Measurements from ENCODE around the gene ZCCHC3. TPM values are rescaled to one million over a fixed set of nuclear protein-coding genes. Genes with fewer than 3 reads are reported as not detected.
A peak's percentile ranks its signal among the peaks of the same experiment; 100 is the strongest.

Gene ZCCHC3
- total and polyA plus RNA-seq, 2 experiments from 2014 or later: 26.5 to 66.3 TPM

GRCh38 chr20:324177-325044 lies 27.0 kb downstream of the ZCCHC3 start:
- Histone ChIP-seq H3K79me2 (replicated peaks; ENCODE audit: insufficient read depth) (peaks cover 30% of the 10 kb centered on the region), H3K9me2 (ENCODE audit: insufficient read depth) (no peaks in the 10 kb centered on the region), H3K36me3 (ENCODE audit: insufficient read depth) (peaks cover 10% of the 10 kb centered on the region; the same call in 1 of the 2 replicates), H3K4me1 (ENCODE audit: insufficient read depth) (peaks cover 38% of the 10 kb centered on the region), H3F3A (replicated peaks; ENCODE audit: low read depth) (peaks cover 20% of the 10 kb centered on the region), H3K4me3 (peak overlapping the region; percentile 86), H3K27me3 (ENCODE audit: insufficient read depth) (no peaks in the 10 kb centered on the region), H3K4me2 (peak overlapping the region; percentile 96), H4K20me1 (replicated peaks; ENCODE audit: insufficient read depth) (peaks cover 12% of the 10 kb centered on the region), H2AFZ (no peak overlapping the region), H3K27ac (ENCODE audit: low read depth) (peak overlapping the region; percentile 97)
- ATAC-seq (peak; percentile 41), DNase-seq (ENCODE audit: low spot score) (peak; percentile 96)
- TF ChIP-seq CREB1 (CRISPR knock-in tag; IDR thresholded peaks at IDR 0.05; ENCODE audit: low read depth): peak; percentile 67
- peak; percentile 71 for TF ChIP-seq POLR2AphosphoS5 (IDR thresholded peaks at IDR 0.05; ENCODE audit: low read depth)
- TF ChIP-seq, protein P1, sequence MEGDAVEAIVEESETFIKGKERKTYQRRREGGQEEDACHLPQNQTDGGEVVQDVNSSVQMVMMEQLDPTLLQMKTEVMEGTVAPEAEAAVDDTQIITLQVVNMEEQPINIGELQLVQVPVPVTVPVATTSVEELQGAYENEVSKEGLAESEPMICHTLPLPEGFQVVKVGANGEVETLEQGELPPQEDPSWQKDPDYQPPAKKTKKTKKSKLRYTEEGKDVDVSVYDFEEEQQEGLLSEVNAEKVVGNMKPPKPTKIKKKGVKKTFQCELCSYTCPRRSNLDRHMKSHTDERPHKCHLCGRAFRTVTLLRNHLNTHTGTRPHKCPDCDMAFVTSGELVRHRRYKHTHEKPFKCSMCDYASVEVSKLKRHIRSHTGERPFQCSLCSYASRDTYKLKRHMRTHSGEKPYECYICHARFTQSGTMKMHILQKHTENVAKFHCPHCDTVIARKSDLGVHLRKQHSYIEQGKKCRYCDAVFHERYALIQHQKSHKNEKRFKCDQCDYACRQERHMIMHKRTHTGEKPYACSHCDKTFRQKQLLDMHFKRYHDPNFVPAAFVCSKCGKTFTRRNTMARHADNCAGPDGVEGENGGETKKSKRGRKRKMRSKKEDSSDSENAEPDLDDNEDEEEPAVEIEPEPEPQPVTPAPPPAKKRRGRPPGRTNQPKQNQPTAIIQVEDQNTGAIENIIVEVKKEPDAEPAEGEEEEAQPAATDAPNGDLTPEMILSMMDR (conservative IDR thresholded peaks at IDR 0.05; ENCODE audit: low read depth in 2 of 2): peak; percentile 7 to 9; a peak in 1 of 4 replicates
- TF ChIP-seq ZNF331 (CRISPR knock-in tag; IDR thresholded peaks at IDR 0.05; ENCODE audit: low read depth): no peak
- H3K36me3 Mint-ChIP-seq (ENCODE audit: low read depth): peaks cover 40% of the 10 kb centered on the region
- H3K27ac Mint-ChIP-seq: peak overlapping the region; percentile 99
- peaks cover 7% of the 10 kb centered on the region for H3K27me3 Mint-ChIP-seq (ENCODE audit: insufficient read depth, low read depth, poor library complexity)
- H3K4me1 Mint-ChIP-seq: peaks cover 42% of the 10 kb centered on the region
- peak overlapping the region; percentile 94 for H3K4me3 Mint-ChIP-seq
- H3K9me3 Mint-ChIP-seq: peaks cover 4% of the 10 kb centered on the region; the same call in 2 of the 3 replicates

DNA sequence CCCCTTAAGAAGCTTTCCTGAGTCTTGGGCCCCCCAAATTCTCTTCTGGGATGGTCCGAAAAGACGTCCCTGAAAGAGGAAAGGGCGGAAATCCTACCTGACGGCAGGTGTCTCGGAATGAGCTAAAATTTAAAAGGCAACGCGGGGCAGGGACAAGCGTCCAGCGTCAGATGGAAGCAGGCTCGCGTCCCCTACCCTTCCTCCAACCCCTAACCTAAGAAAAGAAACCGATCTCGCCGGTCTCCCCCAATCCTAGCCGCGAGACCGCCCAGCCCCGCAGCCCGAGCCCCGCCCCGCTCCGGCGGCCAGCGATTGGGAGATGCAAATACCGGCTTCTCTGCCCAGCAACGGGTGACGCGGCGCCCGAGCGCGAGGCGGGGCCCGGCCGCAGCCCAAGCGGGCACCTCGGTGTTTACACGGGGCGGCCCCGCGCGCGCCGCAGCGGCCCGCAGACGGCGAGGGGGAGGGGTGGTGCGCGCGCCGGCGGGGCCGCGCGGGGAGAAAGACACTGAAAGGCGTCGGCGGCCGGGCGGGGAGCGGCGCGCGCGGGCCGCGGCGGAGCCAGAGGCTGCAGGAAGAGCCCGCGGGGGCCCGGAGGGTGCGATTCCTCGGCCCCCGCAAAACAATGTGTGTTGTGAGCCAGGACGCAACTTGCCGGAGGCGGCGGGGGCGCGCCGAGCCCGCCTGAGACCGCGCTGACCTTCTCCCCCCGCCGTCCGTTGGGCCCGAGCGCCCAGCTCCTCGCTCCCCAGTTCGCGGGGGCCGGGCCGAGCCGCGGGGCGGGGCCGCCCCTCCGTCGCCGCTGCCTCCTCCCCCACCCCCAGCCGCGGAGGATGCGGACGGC lies 27.9 kb downstream of the ZCCHC3 start, which contains the start of gene SOX12:
SOX12 (plus strand) TSS at position 508 of the 844 bp plus-strand sequence. CDS start 373 bp downstream, outside the sequence.
- H2AFZ ChIP-seq: no peak within 1 kb of the TSS
- ATAC-seq: peak; percentile 56
- peak; percentile 97 for DNase-seq (ENCODE audit: low spot score)
- Mint-ChIP-seq H3K27ac (peak within 1 kb of the TSS; percentile 99), H3K9me3 (peaks cover 4% of the 10 kb centered on the region; the same call in 2 of the 3 replicates), H3K4me1 (peaks cover 50% of the 10 kb centered on the region), H3K36me3 (ENCODE audit: low read depth) (peaks cover 42% of the 10 kb centered on the region), H3K4me3 (peak within 1 kb of the TSS; percentile 94), H3K27me3 (ENCODE audit: insufficient read depth, low read depth, poor library complexity) (peaks cover 5% of the 10 kb centered on the region)
- peaks cover 21% of the 10 kb centered on the region for H4K20me1 ChIP-seq (replicated peaks; ENCODE audit: insufficient read depth)
- no peaks in the 10 kb centered on the region for H3K27me3 ChIP-seq (ENCODE audit: insufficient read depth)
- H3K79me2 ChIP-seq (replicated peaks; ENCODE audit: insufficient read depth): peaks cover 39% of the 10 kb centered on the region
- peak within 1 kb of the TSS; percentile 91 for H3K4me3 ChIP-seq
- peak within 1 kb of the TSS; percentile 96 for H3K4me2 ChIP-seq
- TF ChIP-seq POLR2AphosphoS5 (IDR thresholded peaks at IDR 0.05; ENCODE audit: low read depth): peak; percentile 47; the same call in 1 of the 2 replicates
- TF ChIP-seq ZNF331 (CRISPR knock-in tag; IDR thresholded peaks at IDR 0.05; ENCODE audit: low read depth): no peak
- peak; percentile 95 for TF ChIP-seq CREB1 (CRISPR knock-in tag; IDR thresholded peaks at IDR 0.05; ENCODE audit: low read depth)
- H3K36me3 ChIP-seq (ENCODE audit: insufficient read depth): peaks cover 4% of the 10 kb centered on the region; the same call in 1 of the 2 replicates
- peaks cover 47% of the 10 kb centered on the region for H3K4me1 ChIP-seq (ENCODE audit: insufficient read depth)
- peaks cover 26% of the 10 kb centered on the region for H3F3A ChIP-seq (replicated peaks; ENCODE audit: low read depth)
- H3K27ac ChIP-seq (ENCODE audit: low read depth): peak within 1 kb of the TSS; percentile 97
- no peaks in the 10 kb centered on the region for H3K9me2 ChIP-seq (ENCODE audit: insufficient read depth)

Measured in GM23338 (cell line).